HCEC 1CT (cell line): ENCODE results near the gene HAUS8.
"Not testable (repeated sequence)": the region's sequence is repeated elsewhere in the genome, so short reads cannot be mapped to it uniquely, and the experiment has no call there.

ENCODE experiments used
- DNase-seq: peaks from one replicate; pipeline ENCODE4 v3.0.0-alpha.2; 2017

The HAUS8 gene

GRCh38 chr19:17075035-17075863 lies at the start of gene HAUS8, which contains the start of gene MYO9B:
Gene HAUS8 (minus strand): TSS chr19:17075452. CDS start chr19:17075422, 30 bp downstream.
Gene MYO9B (plus strand): TSS chr19:17075777. CDS start chr19:17101718, 25,941 bp downstream.
- DNase-seq = peak; percentile 100

GRCh38 chr19:17124025-17124424 lies 48.8 kb upstream of the HAUS8 start:
- DNase-seq = no peak

- no peak for DNase-seq
Measured at GRCh38 chr19:17123041-17123440, 47.8 kb upstream of the HAUS8 start.

GRCh38 chr19:17121736-17122293 lies 46.6 kb upstream of the HAUS8 start:
- DNase-seq = no peak

GRCh38 chr19:17118957-17119356 lies 43.7 kb upstream of the HAUS8 start:
- DNase-seq = no peak

GRCh38 chr19:17116996-17117702 lies 41.9 kb upstream of the HAUS8 start:
- no peak for DNase-seq

GRCh38 chr19:17114414-17114831 lies 39.2 kb upstream of the HAUS8 start:
- no peak for DNase-seq

- no peak for DNase-seq
Measured at GRCh38 chr19:17113127-17113785, 38.0 kb upstream of the HAUS8 start.

- no peak for DNase-seq
Measured at GRCh38 chr19:17112700-17113099, 37.4 kb upstream of the HAUS8 start.

GRCh38 chr19:17112271-17112670 lies 37.0 kb upstream of the HAUS8 start:
- no peak for DNase-seq

- no peak for DNase-seq
Measured at GRCh38 chr19:17111766-17112165, 36.5 kb upstream of the HAUS8 start.

GRCh38 chr19:17110599-17110966 lies 35.3 kb upstream of the HAUS8 start:
- no peak for DNase-seq

- no peak for DNase-seq
Measured at GRCh38 chr19:17109962-17110598, 34.8 kb upstream of the HAUS8 start.

- DNase-seq = no peak
Measured at GRCh38 chr19:17109300-17109699, 34.0 kb upstream of the HAUS8 start.

- DNase-seq = no peak
Measured at GRCh38 chr19:17108453-17108784, 33.2 kb upstream of the HAUS8 start.

- peak; percentile 95 for DNase-seq
Measured at GRCh38 chr19:17107546-17108452, 32.5 kb upstream of the HAUS8 start.

GRCh38 chr19:17106964-17107363 lies 31.7 kb upstream of the HAUS8 start:
- DNase-seq = not testable (repeated sequence)

- no peak for DNase-seq
Measured at GRCh38 chr19:17105556-17105955, 30.3 kb upstream of the HAUS8 start.

GRCh38 chr19:17104679-17105078 lies 29.4 kb upstream of the HAUS8 start:
- DNase-seq = no peak

GRCh38 chr19:17103177-17103576 lies 27.9 kb upstream of the HAUS8 start:
- peak; percentile 27 for DNase-seq
